Caco-2 (cell line): ENCODE measurements around the gene NKAPL. TPM values are rescaled to one million over a fixed set of nuclear protein-coding genes. Genes with fewer than 3 reads are reported as not detected.

Experiments used
- BruUV-seq: library from RNA; stranded (reverse); fragments of 400-500 nt; replicated peaks from 2 replicates; lab custom pipeline; 2021; lab: Mats Ljungman, UMichigan
- CTCF ChIA-PET: fragments of 300-600 bp; sonication (Branson Sonifier 250); formaldehyde crosslinking; loops from one replicate; lab custom pipeline; 2022; ENCODE audit warnings: antibody characterized with exemption; lab: Charles Lee
- POLR2A ChIA-PET: fragments of 300-600 bp; sonication (Branson Sonifier 250); formaldehyde crosslinking; loops from one replicate; lab custom pipeline; 2022; ENCODE audit warnings: antibody characterized with exemption; lab: Charles Lee
- DNase-seq, 2 experiments: peaks; one replicate each; pipeline versions ENCODE4 v3.0.0 to v3.0.0-alpha.2; 2020 to 2022
- H3K27me3 ChIP-seq: replicated peaks from 2 replicates; pipeline ENCODE4 v1.6.0; 2011; ENCODE audit warnings: low read length; ENCODE audit not compliant: control insufficient read depth, insufficient read depth
- H3K36me3 ChIP-seq: 2 replicates; pipeline ENCODE4 v1.5.1; 2011; ENCODE audit warnings: low read length; ENCODE audit not compliant: control insufficient read depth, insufficient read depth
- H3K4me1 ChIP-seq: fragments of 250-450 bp; sonication (Bioruptor Pico); 2 replicates; pipeline ENCODE4 v1.5.1; 2020; ENCODE audit warnings: mild to moderate bottlenecking
- H3K4me3 ChIP-seq: 2 replicates; pipeline ENCODE4 v1.5.1; 2011; ENCODE audit warnings: low read depth, mild to moderate bottlenecking, control low read depth, low read length
- H3K9me3 ChIP-seq: fragments of 250-450 bp; sonication (Bioruptor Pico); 2 replicates; pipeline ENCODE4 v1.5.1; 2020; ENCODE audit warnings: mild to moderate bottlenecking, moderate library complexity
- H3K27ac Mint-ChIP-seq: one replicate; pipeline ENCODE4 v1.8.0; 2022; ENCODE audit warnings: mixed read lengths; ENCODE audit not compliant: unreplicated experiment
- H3K27me3 Mint-ChIP-seq: one replicate; pipeline ENCODE4 v1.8.0; 2022; ENCODE audit warnings: mixed read lengths; ENCODE audit not compliant: insufficient read depth, unreplicated experiment
- H3K36me3 Mint-ChIP-seq: one replicate; pipeline ENCODE4 v1.8.0; 2022; ENCODE audit warnings: mild to moderate bottlenecking, mixed read lengths; ENCODE audit not compliant: insufficient read depth, unreplicated experiment
- H3K4me1 Mint-ChIP-seq: one replicate; pipeline ENCODE4 v1.8.0; 2022; ENCODE audit warnings: low read depth, mixed read lengths; ENCODE audit not compliant: unreplicated experiment
- H3K4me3 Mint-ChIP-seq: one replicate; pipeline ENCODE4 v1.8.0; 2022; ENCODE audit warnings: mild to moderate bottlenecking, moderate library complexity, mixed read lengths; ENCODE audit not compliant: unreplicated experiment
- H3K9me3 Mint-ChIP-seq: one replicate; pipeline ENCODE4 v1.8.0; 2022; ENCODE audit warnings: mixed read lengths; ENCODE audit not compliant: unreplicated experiment
- CTCF ChIP-seq, 2 experiments: fragments of 200-600 bp in 1 of 2; IDR thresholded peaks; 1 replicate in 1 of 2; 2 replicates in 1 of 2; pipeline versions ENCODE4 v1.5.1 to v1.8.0; 2011 to 2022; ENCODE audit warnings: antibody characterized with exemption in 1 of 2, control low read depth in 1 of 2, inconsistent platforms in 1 of 2, low read depth in 1 of 2, low read length in 1 of 2, mild to moderate bottlenecking in 1 of 2, moderate library complexity in 1 of 2; ENCODE audit not compliant: insufficient read depth in 1 of 2, severe bottlenecking in 1 of 2, unreplicated experiment in 1 of 2
- intact Hi-C: fragments of 100-400 bp; cut with micrococcal nuclease; formaldehyde crosslinking; loops from one replicate; pipeline ENCODE4 v1.10.0; 2022; ENCODE audit not compliant: unreplicated experiment
- total RNA-seq: library from RNA; stranded (reverse); gene quantifications from 2 replicates; pipeline ENCODE4 v1.2.3, GENCODE V29; 2022

Gene NKAPL
- total RNA-seq, 1 experiment from 2014 or later: not detected

- POLR2A ChIA-PET: no interaction called here
- no peak overlapping the region for H3K27ac Mint-ChIP-seq
- Histone ChIP-seq H3K36me3 (no peaks in the 10 kb centered on the region; the same call in 1 of the 2 replicates), H3K27me3 (no peaks in the 10 kb centered on the region), H3K4me3 (no peak overlapping the region), H3K9me3 (no peaks in the 10 kb centered on the region), H3K4me1 (0 out of 2 replicates have a peak, but pooled peaks cover 4% of the 10 kb centered on the region)
- peaks cover 10% of the 10 kb centered on the region for H3K4me1 Mint-ChIP-seq
- H3K36me3 Mint-ChIP-seq: peaks cover 9% of the 10 kb centered on the region
- H3K27me3 Mint-ChIP-seq: no peaks in the 10 kb centered on the region
- intact Hi-C loops: loop anchor here (5.0 kb wide), 1 partner anchor 54 kb away; the partner anchor contains the start of gene ZSCAN31
- DNase-seq: no peak
- CTCF ChIA-PET: interaction anchor here (0.9 kb wide), 1 partner anchor 73 kb away, joined by 3 read pairs; no protein-coding TSS in a partner anchor
- H3K9me3 Mint-ChIP-seq: no peaks in the 10 kb centered on the region
- BruUV-seq: no TSS peak
- no peak overlapping the region for H3K4me3 Mint-ChIP-seq
- no peak for TF ChIP-seq CTCF (IDR thresholded peaks at IDR 0.05; ENCODE audit: insufficient read depth in 1 of 2, low read depth in 1 of 2, low read length in 1 of 2, severe bottlenecking in 1 of 2, unreplicated experiment in 1 of 2)
Measured at GRCh38 chr6:28282926-28283325, 23.8 kb downstream of the NKAPL start.

GRCh38 chr6:28291573-28291972, 32.5 kb downstream of the NKAPL start:
- peaks cover 4% of the 10 kb centered on the region for H3K36me3 Mint-ChIP-seq
- POLR2A ChIA-PET: no interaction called here
- H3K4me3 Mint-ChIP-seq: no peak overlapping the region
- H3K27me3 ChIP-seq: no peaks in the 10 kb centered on the region
- intact Hi-C loops: no loop called here
- H3K36me3 ChIP-seq: no peaks in the 10 kb centered on the region
- no peak for DNase-seq
- no peak overlapping the region for H3K4me3 ChIP-seq
- H3K27me3 Mint-ChIP-seq: no peaks in the 10 kb centered on the region
- H3K4me1 Mint-ChIP-seq: no peaks in the 10 kb centered on the region
- TF ChIP-seq CTCF (IDR thresholded peaks at IDR 0.05; ENCODE audit: insufficient read depth in 1 of 2, low read depth in 1 of 2, low read length in 1 of 2, severe bottlenecking in 1 of 2, unreplicated experiment in 1 of 2): no peak
- CTCF ChIA-PET: no interaction called here
- no peak overlapping the region for H3K27ac Mint-ChIP-seq
- BruUV-seq: no TSS peak
- no peaks in the 10 kb centered on the region for H3K4me1 ChIP-seq
- no peaks in the 10 kb centered on the region for H3K9me3 Mint-ChIP-seq
- no peaks in the 10 kb centered on the region for H3K9me3 ChIP-seq

GRCh38 chr6:28295326-28295725, 36.2 kb downstream of the NKAPL start:
- H3K4me1 ChIP-seq: no peaks in the 10 kb centered on the region
- H3K27me3 Mint-ChIP-seq: no peaks in the 10 kb centered on the region
- BruUV-seq: no TSS peak
- CTCF ChIA-PET: no interaction called here
- intact Hi-C loops: no loop called here
- no peaks in the 10 kb centered on the region; the same call in 1 of the 2 replicates for H3K36me3 ChIP-seq
- POLR2A ChIA-PET: no interaction called here
- DNase-seq: no peak
- no peak overlapping the region for H3K4me3 ChIP-seq
- H3K36me3 Mint-ChIP-seq: no peaks in the 10 kb centered on the region
- H3K4me1 Mint-ChIP-seq: no peaks in the 10 kb centered on the region
- no peak overlapping the region for H3K4me3 Mint-ChIP-seq
- no peak for TF ChIP-seq CTCF (IDR thresholded peaks at IDR 0.05; ENCODE audit: insufficient read depth in 1 of 2, low read depth in 1 of 2, low read length in 1 of 2, severe bottlenecking in 1 of 2, unreplicated experiment in 1 of 2)
- H3K9me3 Mint-ChIP-seq: no peaks in the 10 kb centered on the region
- no peaks in the 10 kb centered on the region for H3K27me3 ChIP-seq
- no peak overlapping the region for H3K27ac Mint-ChIP-seq
- no peaks in the 10 kb centered on the region for H3K9me3 ChIP-seq
